HepG2 (cell line): Measurements from ENCODE around the gene NIPAL3.

Experiments used
- HMGA1 ChIP-seq: sonication (generic); formaldehyde crosslinking; conservative IDR thresholded peaks from 2 replicates; pipeline ENCODE4 v1.4.0; 2020; ENCODE audit warnings: missing genetic modification reagents
- MAFG ChIP-seq: sonication (generic); formaldehyde crosslinking; IDR thresholded peaks from 2 replicates; pipeline ENCODE4 v1.5.1; 2020; ENCODE audit warnings: mild to moderate bottlenecking, missing genetic modification reagents
- MED1 ChIP-seq: sonication (generic); formaldehyde crosslinking; IDR thresholded peaks from 2 replicates; pipeline ENCODE4 v1.4.0; 2020; ENCODE audit warnings: missing genetic modification reagents
- NFIC ChIP-seq: IDR thresholded peaks from 2 replicates; pipeline ENCODE4 v1.6.1; 2012; ENCODE audit warnings: mild to moderate bottlenecking, low read length, inconsistent platforms
- NR2C2 ChIP-seq: sonication (generic); formaldehyde crosslinking; IDR thresholded peaks from 2 replicates; pipeline ENCODE4 v1.4.0; 2020; ENCODE audit warnings: missing genetic modification reagents, mild to moderate bottlenecking, moderate library complexity, borderline replicate concordance
- POLR2AphosphoS5 ChIP-seq: IDR thresholded peaks from 2 replicates; pipeline ENCODE4 v1.6.1; 2012; ENCODE audit warnings: low read depth, low read length
- PPARG ChIP-seq: conservative IDR thresholded peaks from 2 replicates; pipeline ENCODE4 v1.6.1; 2016; ENCODE audit warnings: missing biosample characterization, missing genetic modification reagents
- SMC3 ChIP-seq: IDR thresholded peaks from 2 replicates; pipeline ENCODE4 v1.6.1; 2011; ENCODE audit warnings: low read length, improper control_type of control experiment
- ZNF124 ChIP-seq: sonication (generic); formaldehyde crosslinking; IDR thresholded peaks from 2 replicates; pipeline ENCODE4 v1.4.0; 2020; ENCODE audit warnings: missing genetic modification reagents
- TF ChIP-seq, protein P1 (sequence below): sonication (generic); formaldehyde crosslinking; IDR thresholded peaks from 2 replicates; pipeline ENCODE4 v1.5.0; 2020; ENCODE audit warnings: mild to moderate bottlenecking, missing genetic modification reagents
- TF ChIP-seq, protein P2 (sequence below): sonication (generic); formaldehyde crosslinking; IDR thresholded peaks from 2 replicates; pipeline ENCODE4 v1.4.0; 2020; ENCODE audit warnings: missing genetic modification reagents, borderline replicate concordance
- TF ChIP-seq, protein P3 (sequence below): sonication (generic); formaldehyde crosslinking; IDR thresholded peaks from 2 replicates; pipeline ENCODE4 v1.4.0; 2020; ENCODE audit warnings: missing genetic modification reagents

DNA sequence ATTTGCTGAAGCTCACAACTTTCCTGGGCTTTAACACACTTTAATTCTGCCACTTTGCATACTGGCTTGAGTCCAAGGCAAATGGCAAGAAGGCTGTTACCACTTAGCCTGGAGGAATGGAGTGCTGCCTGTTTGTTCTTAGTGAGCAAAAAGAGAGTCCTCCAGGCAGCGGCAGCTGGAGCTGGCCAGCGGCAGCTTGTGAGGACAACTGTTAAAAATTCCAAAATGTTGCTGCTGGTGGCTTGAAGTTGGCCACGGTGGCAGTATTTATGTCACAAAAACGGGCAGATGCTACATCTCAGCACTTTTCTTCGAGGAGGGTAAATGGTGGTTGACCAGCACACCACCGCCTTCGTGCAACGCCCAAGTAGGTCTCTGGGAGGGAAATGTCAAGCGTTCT is 29.4 kb upstream of the NIPAL3 start:
- TF ChIP-seq MED1 (CRISPR knock-in tag) (no peak), NR2C2 (no peak), MAFG (CRISPR knock-in tag) (no peak), SMC3 (no peak), NFIC (no peak), HMGA1 (no peak), ZNF124 (CRISPR knock-in tag) (no peak), POLR2AphosphoS5 (no peak), PPARG (CRISPR knock-in tag) (no peak)
- TF ChIP-seq, protein P1, sequence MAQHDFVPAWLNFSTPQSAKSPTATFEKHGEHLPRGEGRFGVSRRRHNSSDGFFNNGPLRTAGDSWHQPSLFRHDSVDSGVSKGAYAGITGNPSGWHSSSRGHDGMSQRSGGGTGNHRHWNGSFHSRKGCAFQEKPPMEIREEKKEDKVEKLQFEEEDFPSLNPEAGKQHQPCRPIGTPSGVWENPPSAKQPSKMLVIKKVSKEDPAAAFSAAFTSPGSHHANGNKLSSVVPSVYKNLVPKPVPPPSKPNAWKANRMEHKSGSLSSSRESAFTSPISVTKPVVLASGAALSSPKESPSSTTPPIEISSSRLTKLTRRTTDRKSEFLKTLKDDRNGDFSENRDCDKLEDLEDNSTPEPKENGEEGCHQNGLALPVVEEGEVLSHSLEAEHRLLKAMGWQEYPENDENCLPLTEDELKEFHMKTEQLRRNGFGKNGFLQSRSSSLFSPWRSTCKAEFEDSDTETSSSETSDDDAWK (CRISPR knock-in tag), result no peak
- TF ChIP-seq, protein P2, sequence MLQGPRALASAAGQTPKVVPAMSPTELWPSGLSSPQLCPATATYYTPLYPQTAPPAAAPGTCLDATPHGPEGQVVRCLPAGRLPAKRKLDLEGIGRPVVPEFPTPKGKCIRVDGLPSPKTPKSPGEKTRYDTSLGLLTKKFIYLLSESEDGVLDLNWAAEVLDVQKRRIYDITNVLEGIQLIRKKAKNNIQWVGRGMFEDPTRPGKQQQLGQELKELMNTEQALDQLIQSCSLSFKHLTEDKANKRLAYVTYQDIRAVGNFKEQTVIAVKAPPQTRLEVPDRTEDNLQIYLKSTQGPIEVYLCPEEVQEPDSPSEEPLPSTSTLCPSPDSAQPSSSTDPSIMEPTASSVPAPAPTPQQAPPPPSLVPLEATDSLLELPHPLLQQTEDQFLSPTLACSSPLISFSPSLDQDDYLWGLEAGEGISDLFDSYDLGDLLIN (CRISPR knock-in tag), result no peak
- TF ChIP-seq, protein P3, sequence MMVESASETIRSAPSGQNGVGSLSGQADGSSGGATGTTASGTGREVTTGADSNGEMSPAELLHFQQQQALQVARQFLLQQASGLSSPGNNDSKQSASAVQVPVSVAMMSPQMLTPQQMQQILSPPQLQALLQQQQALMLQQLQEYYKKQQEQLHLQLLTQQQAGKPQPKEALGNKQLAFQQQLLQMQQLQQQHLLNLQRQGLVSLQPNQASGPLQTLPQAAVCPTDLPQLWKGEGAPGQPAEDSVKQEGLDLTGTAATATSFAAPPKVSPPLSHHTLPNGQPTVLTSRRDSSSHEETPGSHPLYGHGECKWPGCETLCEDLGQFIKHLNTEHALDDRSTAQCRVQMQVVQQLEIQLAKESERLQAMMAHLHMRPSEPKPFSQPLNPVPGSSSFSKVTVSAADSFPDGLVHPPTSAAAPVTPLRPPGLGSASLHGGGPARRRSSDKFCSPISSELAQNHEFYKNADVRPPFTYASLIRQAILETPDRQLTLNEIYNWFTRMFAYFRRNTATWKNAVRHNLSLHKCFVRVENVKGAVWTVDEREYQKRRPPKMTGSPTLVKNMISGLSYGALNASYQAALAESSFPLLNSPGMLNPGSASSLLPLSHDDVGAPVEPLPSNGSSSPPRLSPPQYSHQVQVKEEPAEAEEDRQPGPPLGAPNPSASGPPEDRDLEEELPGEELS, result no peak
